Measurements from ENCODE around the gene SLC30A7.

The SLC30A7 gene

DNA sequence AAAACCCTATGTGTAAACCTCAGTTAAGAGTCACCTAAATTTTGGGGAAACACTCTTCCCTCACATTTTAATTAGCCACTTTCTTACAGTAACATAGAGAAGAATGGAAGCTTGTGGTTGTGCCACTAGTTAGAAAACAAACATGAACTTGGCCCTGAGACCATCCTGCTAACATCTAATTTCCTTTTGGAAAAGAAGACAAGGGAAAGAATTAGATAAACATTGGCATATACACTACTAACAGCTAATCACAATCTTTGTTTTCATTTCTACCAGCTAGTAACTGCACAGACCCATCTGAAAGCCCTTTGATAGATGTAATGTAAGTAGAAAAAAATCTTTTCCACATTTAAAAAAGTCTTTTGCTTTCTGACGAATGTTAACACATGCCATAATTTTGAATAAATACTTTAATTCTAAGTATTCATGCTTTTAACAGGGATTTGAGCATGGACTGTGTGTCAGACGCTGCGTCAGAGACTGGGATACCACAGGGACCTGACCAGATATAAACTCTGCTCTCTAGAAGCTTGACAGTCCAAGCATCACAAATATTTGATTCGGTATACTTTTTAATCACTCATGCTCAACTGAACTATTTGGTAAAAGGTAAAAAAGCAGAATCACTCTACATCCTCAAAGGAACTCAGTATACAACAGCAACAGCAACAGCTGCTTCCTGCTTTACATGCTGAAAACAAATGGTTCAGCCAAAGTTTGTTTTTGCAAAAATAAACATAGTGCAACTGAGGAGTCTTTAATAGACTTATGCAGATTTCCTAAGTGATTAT, 99.5 kb downstream of the SLC30A7 start:
- no peak for TF ChIP-seq NFIC (IDR thresholded peaks at IDR 0.05)
- no peak for TF ChIP-seq TCF12 (IDR thresholded peaks at IDR 0.05; ENCODE audit: low read depth)
- no peak for TF ChIP-seq CREB1 (IDR thresholded peaks at IDR 0.05; ENCODE audit: low read depth)
- no peak for TF ChIP-seq CEBPB (IDR thresholded peaks at IDR 0.05)
- TF ChIP-seq TAF1 (IDR thresholded peaks at IDR 0.05; ENCODE audit: low read depth) = no peak
- no peak for TF ChIP-seq EGR1 (IDR thresholded peaks at IDR 0.05)
- no peak for TF ChIP-seq YY1 (IDR thresholded peaks at IDR 0.05; ENCODE audit: low read depth)
- no peak for TF ChIP-seq RAD21 (IDR thresholded peaks at IDR 0.05; ENCODE audit: low read depth)
- TF ChIP-seq EP300 (IDR thresholded peaks at IDR 0.05; ENCODE audit: borderline replicate concordance) = no peak
- no peak for TF ChIP-seq ZBTB7A (IDR thresholded peaks at IDR 0.05; ENCODE audit: low read depth)
- TF ChIP-seq, protein P1, sequence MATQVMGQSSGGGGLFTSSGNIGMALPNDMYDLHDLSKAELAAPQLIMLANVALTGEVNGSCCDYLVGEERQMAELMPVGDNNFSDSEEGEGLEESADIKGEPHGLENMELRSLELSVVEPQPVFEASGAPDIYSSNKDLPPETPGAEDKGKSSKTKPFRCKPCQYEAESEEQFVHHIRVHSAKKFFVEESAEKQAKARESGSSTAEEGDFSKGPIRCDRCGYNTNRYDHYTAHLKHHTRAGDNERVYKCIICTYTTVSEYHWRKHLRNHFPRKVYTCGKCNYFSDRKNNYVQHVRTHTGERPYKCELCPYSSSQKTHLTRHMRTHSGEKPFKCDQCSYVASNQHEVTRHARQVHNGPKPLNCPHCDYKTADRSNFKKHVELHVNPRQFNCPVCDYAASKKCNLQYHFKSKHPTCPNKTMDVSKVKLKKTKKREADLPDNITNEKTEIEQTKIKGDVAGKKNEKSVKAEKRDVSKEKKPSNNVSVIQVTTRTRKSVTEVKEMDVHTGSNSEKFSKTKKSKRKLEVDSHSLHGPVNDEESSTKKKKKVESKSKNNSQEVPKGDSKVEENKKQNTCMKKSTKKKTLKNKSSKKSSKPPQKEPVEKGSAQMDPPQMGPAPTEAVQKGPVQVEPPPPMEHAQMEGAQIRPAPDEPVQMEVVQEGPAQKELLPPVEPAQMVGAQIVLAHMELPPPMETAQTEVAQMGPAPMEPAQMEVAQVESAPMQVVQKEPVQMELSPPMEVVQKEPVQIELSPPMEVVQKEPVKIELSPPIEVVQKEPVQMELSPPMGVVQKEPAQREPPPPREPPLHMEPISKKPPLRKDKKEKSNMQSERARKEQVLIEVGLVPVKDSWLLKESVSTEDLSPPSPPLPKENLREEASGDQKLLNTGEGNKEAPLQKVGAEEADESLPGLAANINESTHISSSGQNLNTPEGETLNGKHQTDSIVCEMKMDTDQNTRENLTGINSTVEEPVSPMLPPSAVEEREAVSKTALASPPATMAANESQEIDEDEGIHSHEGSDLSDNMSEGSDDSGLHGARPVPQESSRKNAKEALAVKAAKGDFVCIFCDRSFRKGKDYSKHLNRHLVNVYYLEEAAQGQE (IDR thresholded peaks at IDR 0.05; ENCODE audit: low read depth) = no peak
- TF ChIP-seq TEAD4 (IDR thresholded peaks at IDR 0.05) = no peak
- no peak for TF ChIP-seq FOXM1 (IDR thresholded peaks at IDR 0.05; ENCODE audit: borderline replicate concordance, low read depth)
- TF ChIP-seq, protein P2, sequence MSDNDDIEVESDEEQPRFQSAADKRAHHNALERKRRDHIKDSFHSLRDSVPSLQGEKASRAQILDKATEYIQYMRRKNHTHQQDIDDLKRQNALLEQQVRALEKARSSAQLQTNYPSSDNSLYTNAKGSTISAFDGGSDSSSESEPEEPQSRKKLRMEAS (IDR thresholded peaks at IDR 0.05) = no peak
- TF ChIP-seq, protein P3, sequence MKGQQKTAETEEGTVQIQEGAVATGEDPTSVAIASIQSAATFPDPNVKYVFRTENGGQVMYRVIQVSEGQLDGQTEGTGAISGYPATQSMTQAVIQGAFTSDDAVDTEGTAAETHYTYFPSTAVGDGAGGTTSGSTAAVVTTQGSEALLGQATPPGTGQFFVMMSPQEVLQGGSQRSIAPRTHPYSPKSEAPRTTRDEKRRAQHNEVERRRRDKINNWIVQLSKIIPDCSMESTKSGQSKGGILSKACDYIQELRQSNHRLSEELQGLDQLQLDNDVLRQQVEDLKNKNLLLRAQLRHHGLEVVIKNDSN (IDR thresholded peaks at IDR 0.05) = no peak

DNA sequence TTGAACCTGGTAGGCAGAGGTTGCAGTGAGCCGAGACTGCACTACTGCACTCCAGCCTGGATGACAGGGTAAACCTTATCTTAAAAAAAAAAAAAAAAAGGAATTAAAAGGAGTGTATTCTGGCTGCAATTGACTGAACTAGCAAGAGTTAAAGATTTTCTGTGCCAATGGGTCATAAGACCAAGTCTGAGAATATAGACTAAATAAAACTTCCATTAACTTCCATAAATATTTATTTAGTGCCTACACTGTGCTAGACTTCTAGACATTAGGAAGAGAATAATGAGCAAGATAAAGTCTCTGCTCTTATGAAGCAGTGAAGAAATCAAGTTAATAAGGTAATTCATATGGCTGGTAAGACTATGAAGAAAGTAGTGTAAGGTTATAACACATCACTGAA, 102.5 kb downstream of the SLC30A7 start:
- TF ChIP-seq EGR1 (IDR thresholded peaks at IDR 0.05) = no peak
- TF ChIP-seq TAF1 (IDR thresholded peaks at IDR 0.05; ENCODE audit: low read depth) = no peak
- TF ChIP-seq FOXM1 (IDR thresholded peaks at IDR 0.05; ENCODE audit: borderline replicate concordance, low read depth) = no peak
- no peak for TF ChIP-seq ZBTB7A (IDR thresholded peaks at IDR 0.05; ENCODE audit: low read depth)
- TF ChIP-seq, protein P2 (IDR thresholded peaks at IDR 0.05) = no peak
- TF ChIP-seq, protein P3 (IDR thresholded peaks at IDR 0.05) = no peak
- TF ChIP-seq YY1 (IDR thresholded peaks at IDR 0.05; ENCODE audit: low read depth) = no peak
- no peak for TF ChIP-seq CREB1 (IDR thresholded peaks at IDR 0.05; ENCODE audit: low read depth)
- no peak for TF ChIP-seq CEBPB (IDR thresholded peaks at IDR 0.05)
- TF ChIP-seq TEAD4 (IDR thresholded peaks at IDR 0.05) = no peak
- TF ChIP-seq RAD21 (IDR thresholded peaks at IDR 0.05; ENCODE audit: low read depth) = no peak
- no peak for TF ChIP-seq NFIC (IDR thresholded peaks at IDR 0.05)

DNA sequence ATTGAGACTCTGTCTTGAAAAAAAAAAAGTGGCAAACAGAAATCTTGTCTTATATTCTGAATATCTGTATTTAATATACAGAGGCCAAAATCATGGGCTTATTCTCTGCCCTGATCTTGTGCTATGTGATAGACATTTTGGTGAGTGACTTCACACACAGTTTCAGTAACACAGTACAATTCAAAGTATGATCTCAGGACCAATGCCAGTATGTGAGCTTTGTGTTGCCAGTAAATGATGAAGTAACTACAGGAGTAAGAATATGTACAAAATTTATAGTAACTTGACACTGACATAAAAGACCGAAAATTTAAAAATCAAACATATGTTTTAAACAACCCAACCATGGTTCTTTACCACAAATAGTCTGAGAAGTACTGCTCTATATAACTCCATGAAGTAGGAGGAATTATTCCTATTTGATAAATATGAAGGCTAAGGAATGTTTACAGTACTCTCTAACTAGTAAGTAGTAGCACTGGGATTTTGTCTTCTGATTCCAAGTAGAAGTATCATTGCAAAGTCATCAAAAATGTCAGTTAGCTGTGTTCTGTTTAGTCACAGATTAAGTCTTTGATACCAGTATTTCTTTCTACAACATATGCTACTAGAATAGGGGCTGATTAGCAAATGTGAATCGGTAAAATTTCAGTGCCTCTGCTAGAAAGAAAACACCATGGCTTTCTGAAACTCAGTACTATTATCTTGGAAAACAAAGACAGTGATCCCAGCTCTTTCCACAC, 104.4 kb downstream of the SLC30A7 start:
- TF ChIP-seq, protein P1 (IDR thresholded peaks at IDR 0.05; ENCODE audit: low read depth) = no peak
- TF ChIP-seq TEAD4 (IDR thresholded peaks at IDR 0.05) (no peak), CREB1 (IDR thresholded peaks at IDR 0.05; ENCODE audit: low read depth) (no peak), ZBTB7A (IDR thresholded peaks at IDR 0.05; ENCODE audit: low read depth) (no peak), EGR1 (IDR thresholded peaks at IDR 0.05) (no peak), EP300 (IDR thresholded peaks at IDR 0.05; ENCODE audit: borderline replicate concordance) (no peak)
- TF ChIP-seq, protein P3 (IDR thresholded peaks at IDR 0.05) = no peak
- TF ChIP-seq, protein P2 (IDR thresholded peaks at IDR 0.05) = no peak

DNA sequence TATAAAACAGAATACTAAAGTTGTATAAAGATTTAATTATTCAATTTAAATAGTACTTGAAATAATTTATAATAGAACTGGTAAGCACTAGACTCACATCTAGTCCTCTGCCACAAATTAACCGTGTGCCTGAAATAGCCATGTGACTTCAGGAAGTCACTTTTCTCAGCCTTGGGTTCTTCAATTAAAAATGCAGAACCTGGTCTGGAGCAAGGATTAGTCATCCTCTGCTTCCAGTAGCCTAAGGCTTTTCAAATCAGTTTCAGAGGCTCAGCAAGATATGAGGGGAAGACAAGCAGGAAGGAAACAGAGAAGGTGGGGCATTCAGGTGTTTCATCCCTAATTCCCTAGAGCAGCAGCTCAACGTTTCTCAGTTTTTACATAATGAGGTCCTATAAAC, 106.7 kb downstream of the SLC30A7 start:
- TF ChIP-seq, protein P3 (IDR thresholded peaks at IDR 0.05) = no peak
- TF ChIP-seq NFIC (IDR thresholded peaks at IDR 0.05) = no peak
- TF ChIP-seq TEAD4 (IDR thresholded peaks at IDR 0.05) = no peak
- TF ChIP-seq EP300 (IDR thresholded peaks at IDR 0.05; ENCODE audit: borderline replicate concordance) = no peak
- TF ChIP-seq ZBTB7A (IDR thresholded peaks at IDR 0.05; ENCODE audit: low read depth) = no peak
- TF ChIP-seq CEBPB (IDR thresholded peaks at IDR 0.05) = no peak
- TF ChIP-seq, protein P2 (IDR thresholded peaks at IDR 0.05) = no peak

All from Ishikawa (cell line).